CD4-positive, alpha-beta T cell treated with Interleukin-17A for 4 hours (primary cell): ENCODE data around the gene NSD2.

Experiments
- DNase-seq: peaks from one replicate; pipeline ENCODE4 v3.0.0-alpha.2; 2020; ENCODE audit warnings: mixed read lengths

The NSD2 gene

GRCh38 chr4:1973661-1974060 is 102.5 kb downstream of the NSD2 start:
- no peak for DNase-seq

- DNase-seq = no peak
These were observed 103.6 kb downstream of the NSD2 start for GRCh38 chr4:1974840-1975239.

- DNase-seq = no peak
These were observed 104.2 kb downstream of the NSD2 start for GRCh38 chr4:1975391-1975801.

GRCh38 chr4:1975880-1976279 is 104.7 kb downstream of the NSD2 start:
- no peak for DNase-seq

GRCh38 chr4:1976416-1977352 is 105.5 kb downstream of the NSD2 start:
- no peak for DNase-seq

- no peak for DNase-seq
These were observed 107.0 kb downstream of the NSD2 start for GRCh38 chr4:1978226-1978625.

GRCh38 chr4:1978741-1979476 is 107.7 kb downstream of the NSD2 start:
- DNase-seq = no peak

GRCh38 chr4:1979477-1980196 is 108.4 kb downstream of the NSD2 start:
- no peak for DNase-seq

- no peak for DNase-seq
These were observed 109.4 kb downstream of the NSD2 start for GRCh38 chr4:1980561-1981041.

GRCh38 chr4:1981251-1982058 is 110.3 kb downstream of the NSD2 start:
- no peak for DNase-seq

- no peak for DNase-seq
These were observed 111.2 kb downstream of the NSD2 start for GRCh38 chr4:1982124-1983052.

- no peak for DNase-seq
These were observed 112.1 kb downstream of the NSD2 start for GRCh38 chr4:1983053-1983845.

- DNase-seq = no peak
These were observed 112.7 kb downstream of the NSD2 start for GRCh38 chr4:1983846-1984405.

- no peak for DNase-seq
These were observed 113.4 kb downstream of the NSD2 start for GRCh38 chr4:1984406-1985191.

GRCh38 chr4:1985294-1985693 is 114.1 kb downstream of the NSD2 start:
- DNase-seq = no peak

- DNase-seq = no peak
These were observed 114.8 kb downstream of the NSD2 start for GRCh38 chr4:1985780-1986577.

GRCh38 chr4:1986578-1987210 is 115.5 kb downstream of the NSD2 start:
- no peak for DNase-seq

GRCh38 chr4:1987296-1987695 is 116.1 kb downstream of the NSD2 start:
- no peak for DNase-seq
